Stimulated activated CD4-positive, alpha-beta T cell treated with anti-CD3 and anti-CD28 coated beads, Interleukin-4, amount 100 ng/mL, for 48 hours (primary cell): ENCODE results near the gene PIK3AP1.
A peak's percentile ranks its signal among the peaks of the same experiment; 100 is the strongest.

ENCODE experiments used
- DNase-seq, 2 donors: peaks; one replicate each; pipeline ENCODE4 v3.0.0-alpha.2; 2020; ENCODE audit warnings: low read depth in 2 of 2

Gene PIK3AP1

GRCh38 chr10:96612055-96612830, 108.1 kb downstream of the PIK3AP1 start:
- no peak for DNase-seq

GRCh38 chr10:96610817-96611216, 109.5 kb downstream of the PIK3AP1 start:
- DNase-seq, result no peak

- DNase-seq, result no peak
Observed at GRCh38 chr10:96609510-96609909, 110.8 kb downstream of the PIK3AP1 start.

GRCh38 chr10:96608805-96609204, 111.5 kb downstream of the PIK3AP1 start:
- DNase-seq, result no peak

- no peak for DNase-seq
Observed at GRCh38 chr10:96608262-96608661, 112.1 kb downstream of the PIK3AP1 start.

- no peak for DNase-seq
Observed at GRCh38 chr10:96606946-96607345, 113.4 kb downstream of the PIK3AP1 start.

GRCh38 chr10:96606216-96606615, 114.1 kb downstream of the PIK3AP1 start:
- DNase-seq, result no peak

- no peak for DNase-seq
Observed at GRCh38 chr10:96600337-96600736, 120.0 kb downstream of the PIK3AP1 start.

GRCh38 chr10:96598846-96599245, 121.5 kb downstream of the PIK3AP1 start:
- DNase-seq, result no peak

- DNase-seq, result no peak
Observed at GRCh38 chr10:96596422-96597407, 123.6 kb downstream of the PIK3AP1 start.

- DNase-seq, result no peak
Observed at GRCh38 chr10:96595741-96596140, 124.6 kb downstream of the PIK3AP1 start.

GRCh38 chr10:96591946-96592345, 128.4 kb downstream of the PIK3AP1 start:
- no peak for DNase-seq

GRCh38 chr10:96588616-96589419, 131.5 kb downstream of the PIK3AP1 start:
- no peak for DNase-seq

GRCh38 chr10:96588060-96588554, 132.2 kb downstream of the PIK3AP1 start:
- DNase-seq, result no peak

GRCh38 chr10:96587264-96588059, 132.9 kb downstream of the PIK3AP1 start:
- peak; percentile 25 for DNase-seq

- peak; percentile 88 to 90 for DNase-seq
Observed at GRCh38 chr10:96586419-96587263, 133.7 kb downstream of the PIK3AP1 start, which contains the start of gene TM9SF3. TM9SF3 (minus strand) TSS chr10:96587012; CDS start chr10:96586835, 177 bp downstream.

GRCh38 chr10:96585736-96586418, 134.4 kb downstream of the PIK3AP1 start:
- DNase-seq, result peak in 1 of 2 donors; percentile 6

GRCh38 chr10:96584474-96584873, 135.8 kb downstream of the PIK3AP1 start:
- DNase-seq, result no peak

GRCh38 chr10:96584035-96584434, 136.3 kb downstream of the PIK3AP1 start:
- no peak for DNase-seq
